C4-2B (cell line): Measurements from ENCODE around the gene ZNF674.
A peak's percentile ranks its signal among the peaks of the same experiment; 100 is the strongest.

Experiments used
- H3K27ac ChIP-seq: fragments of 450-650 bp; 2 replicates; pipeline ENCODE4 v1.5.1; 2017
- ZFX ChIP-seq: fragments of 450-650 bp; IDR thresholded peaks from 2 replicates; pipeline ENCODE4 v1.6.1; 2017
- TF ChIP-seq, protein P1 (sequence below): fragments of 450-650 bp; conservative IDR thresholded peaks from 2 replicates; pipeline ENCODE4 v1.5.1; 2017; ENCODE audit warnings: mild to moderate bottlenecking

The ZNF674 gene

DNA sequence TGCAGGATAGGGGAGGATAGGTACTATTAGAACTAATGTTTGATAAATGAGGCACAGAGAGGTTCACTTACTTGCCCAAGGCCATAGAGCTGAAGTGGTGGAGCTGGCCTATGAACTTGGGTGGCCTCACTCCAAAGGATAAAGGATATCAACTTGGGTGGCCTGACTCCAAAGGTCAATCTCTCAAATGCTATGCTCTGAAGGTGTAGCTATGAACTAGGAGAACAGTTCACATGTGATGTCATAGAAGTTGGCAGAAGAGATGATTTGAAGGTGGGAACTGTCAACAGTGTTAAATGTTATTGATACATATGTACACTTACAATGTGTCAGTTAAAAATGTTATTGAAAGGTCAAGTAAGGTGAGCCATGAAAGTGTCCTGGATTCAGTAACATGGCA is 22.2 kb upstream of the ZNF674 start:
- TF ChIP-seq, protein P1, sequence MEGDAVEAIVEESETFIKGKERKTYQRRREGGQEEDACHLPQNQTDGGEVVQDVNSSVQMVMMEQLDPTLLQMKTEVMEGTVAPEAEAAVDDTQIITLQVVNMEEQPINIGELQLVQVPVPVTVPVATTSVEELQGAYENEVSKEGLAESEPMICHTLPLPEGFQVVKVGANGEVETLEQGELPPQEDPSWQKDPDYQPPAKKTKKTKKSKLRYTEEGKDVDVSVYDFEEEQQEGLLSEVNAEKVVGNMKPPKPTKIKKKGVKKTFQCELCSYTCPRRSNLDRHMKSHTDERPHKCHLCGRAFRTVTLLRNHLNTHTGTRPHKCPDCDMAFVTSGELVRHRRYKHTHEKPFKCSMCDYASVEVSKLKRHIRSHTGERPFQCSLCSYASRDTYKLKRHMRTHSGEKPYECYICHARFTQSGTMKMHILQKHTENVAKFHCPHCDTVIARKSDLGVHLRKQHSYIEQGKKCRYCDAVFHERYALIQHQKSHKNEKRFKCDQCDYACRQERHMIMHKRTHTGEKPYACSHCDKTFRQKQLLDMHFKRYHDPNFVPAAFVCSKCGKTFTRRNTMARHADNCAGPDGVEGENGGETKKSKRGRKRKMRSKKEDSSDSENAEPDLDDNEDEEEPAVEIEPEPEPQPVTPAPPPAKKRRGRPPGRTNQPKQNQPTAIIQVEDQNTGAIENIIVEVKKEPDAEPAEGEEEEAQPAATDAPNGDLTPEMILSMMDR: no peak
- no peak for TF ChIP-seq ZFX
- no peak overlapping the region; the same call in 1 of the 2 replicates for H3K27ac ChIP-seq

DNA sequence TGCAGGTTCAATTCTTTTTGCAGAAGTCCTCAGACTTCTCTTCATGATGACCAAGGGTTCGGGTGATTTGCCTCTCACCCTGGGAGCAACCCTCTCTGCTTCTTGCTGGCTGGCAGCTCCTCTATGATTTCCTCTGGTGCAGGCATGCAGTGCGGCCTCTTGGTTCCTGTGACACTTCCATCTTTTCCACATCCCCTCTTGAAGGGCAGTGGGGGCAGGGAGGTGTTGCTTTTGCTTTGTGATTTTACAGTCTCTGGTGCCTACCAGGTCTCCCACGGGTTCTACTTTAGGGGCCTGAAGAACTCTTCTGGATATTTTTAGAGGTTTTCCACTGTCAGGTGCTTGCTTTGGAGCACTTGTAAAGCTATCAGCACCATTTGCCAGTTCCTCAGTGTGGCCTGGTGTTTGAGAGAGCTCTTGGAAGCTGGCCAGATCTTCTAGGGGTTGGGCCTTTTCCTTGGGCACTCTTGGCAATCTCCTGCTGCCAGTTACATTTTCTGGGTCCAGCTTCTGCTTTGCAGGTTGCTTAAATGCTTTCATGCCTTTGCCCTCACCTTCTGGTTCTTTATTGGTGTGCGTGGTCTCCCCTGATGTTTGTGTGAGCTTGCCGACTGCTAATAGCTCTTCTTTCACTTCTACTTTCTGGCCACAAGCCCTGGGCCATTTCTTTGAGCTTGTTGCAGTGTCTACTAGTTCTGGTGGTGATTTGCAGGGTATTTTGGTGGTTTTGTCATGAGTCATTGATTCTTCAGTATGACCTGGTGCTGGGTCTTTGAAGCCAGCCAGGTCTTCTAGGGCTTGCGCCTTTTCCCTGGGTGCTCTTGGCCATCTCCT is 16.8 kb upstream of the ZNF674 start:
- H3K27ac ChIP-seq: 0 out of 2 replicates have a peak overlapping the region, but pooled peaks have one; percentile 13
- TF ChIP-seq ZFX: no peak
- TF ChIP-seq, protein P1: no peak

DNA sequence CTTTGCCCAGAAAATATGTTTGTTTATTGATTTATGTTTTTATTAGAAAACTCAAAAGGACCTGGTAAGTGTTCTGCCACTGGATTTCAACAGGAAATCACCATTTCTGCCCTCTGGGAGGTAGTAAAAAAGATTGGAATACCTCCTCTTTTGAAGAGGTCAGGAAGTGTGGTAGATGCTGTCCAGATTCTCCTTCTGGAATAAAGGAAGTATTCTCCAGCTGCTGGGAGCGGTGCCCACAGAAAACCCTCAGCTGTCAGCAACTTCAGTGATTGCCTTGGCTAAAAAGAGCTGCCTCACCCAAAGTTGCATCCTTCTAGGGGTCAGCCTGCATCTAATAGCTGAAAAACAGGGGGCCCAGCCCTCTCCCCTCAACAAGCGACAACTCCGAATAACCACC is 13.8 kb upstream of the ZNF674 start:
- H3K27ac ChIP-seq: no peak overlapping the region
- TF ChIP-seq, protein P1: no peak
- no peak for TF ChIP-seq ZFX

DNA sequence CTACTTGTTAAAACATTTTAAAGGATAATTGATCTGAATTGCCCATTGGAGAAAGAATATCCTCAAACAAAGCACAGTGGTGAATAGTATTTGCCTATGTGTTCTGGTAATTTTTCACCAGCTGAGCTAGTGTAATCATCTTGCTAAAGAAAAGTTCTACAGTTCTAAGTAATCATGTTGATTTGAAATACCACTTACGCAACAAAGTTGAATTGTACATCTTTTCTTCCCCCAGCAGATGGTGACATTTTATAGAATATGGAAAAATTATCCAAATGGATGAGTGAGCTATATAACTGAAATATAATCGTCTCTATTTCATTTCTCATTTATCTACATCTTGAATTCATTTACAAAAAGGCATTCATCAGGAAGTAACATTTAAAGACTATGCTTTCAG is 9.7 kb upstream of the ZNF674 start:
- TF ChIP-seq, protein P1: peak; percentile 41
- TF ChIP-seq ZFX: no peak
- no peak overlapping the region for H3K27ac ChIP-seq

DNA sequence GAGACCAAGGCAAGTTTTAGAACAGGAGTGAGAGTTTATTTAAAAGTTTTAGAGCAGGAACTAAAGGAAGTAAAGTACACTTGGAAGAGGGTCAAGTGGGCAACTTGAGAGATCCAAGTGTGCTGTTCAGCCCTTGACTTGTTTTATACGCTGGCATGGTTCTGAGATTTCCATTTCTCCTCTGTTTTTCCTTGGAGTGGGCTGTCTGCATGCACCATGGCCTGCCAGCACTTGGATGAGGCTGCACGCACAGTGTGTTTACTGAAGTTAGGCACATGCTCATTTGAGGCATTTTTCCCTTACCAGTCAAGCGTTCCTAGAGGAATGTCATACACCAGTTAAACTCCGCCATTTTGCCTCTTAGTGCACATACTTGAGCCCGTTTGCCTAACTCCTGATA is 8.7 kb upstream of the ZNF674 start:
- H3K27ac ChIP-seq: no peak overlapping the region
- TF ChIP-seq, protein P1: no peak
- TF ChIP-seq ZFX: no peak

DNA sequence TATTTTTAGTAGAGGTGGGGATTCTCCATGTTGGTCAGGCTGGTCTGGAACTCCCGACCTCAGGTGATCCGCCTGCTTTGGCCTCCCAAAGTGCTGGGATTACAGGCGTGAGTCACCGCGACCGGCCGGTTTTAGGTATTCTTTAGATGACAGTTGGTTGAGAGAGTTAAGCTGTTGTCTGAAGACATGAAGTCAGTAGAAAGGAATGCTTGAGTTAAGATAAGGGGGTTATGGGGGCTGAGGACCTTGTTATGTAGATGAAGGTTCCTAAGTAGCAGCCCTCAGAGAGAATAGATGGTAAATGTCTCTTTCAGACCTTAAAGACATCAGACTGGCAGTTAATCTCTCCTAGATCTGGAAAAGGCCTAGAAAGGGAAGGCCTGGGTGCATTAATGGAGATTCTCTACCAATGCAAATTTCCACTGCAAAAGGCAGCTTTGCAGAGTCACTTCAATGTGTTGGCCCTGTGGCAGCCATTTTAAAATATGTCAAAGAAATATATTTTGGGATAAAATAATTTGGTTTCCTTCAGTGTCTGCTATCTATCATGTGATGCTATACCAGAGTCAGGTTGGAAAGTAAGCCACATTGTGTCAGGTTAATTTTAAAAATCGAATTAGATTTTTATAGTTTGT is 6.4 kb upstream of the ZNF674 start:
- TF ChIP-seq ZFX: no peak
- TF ChIP-seq, protein P1: no peak
- H3K27ac ChIP-seq: no peak overlapping the region

DNA sequence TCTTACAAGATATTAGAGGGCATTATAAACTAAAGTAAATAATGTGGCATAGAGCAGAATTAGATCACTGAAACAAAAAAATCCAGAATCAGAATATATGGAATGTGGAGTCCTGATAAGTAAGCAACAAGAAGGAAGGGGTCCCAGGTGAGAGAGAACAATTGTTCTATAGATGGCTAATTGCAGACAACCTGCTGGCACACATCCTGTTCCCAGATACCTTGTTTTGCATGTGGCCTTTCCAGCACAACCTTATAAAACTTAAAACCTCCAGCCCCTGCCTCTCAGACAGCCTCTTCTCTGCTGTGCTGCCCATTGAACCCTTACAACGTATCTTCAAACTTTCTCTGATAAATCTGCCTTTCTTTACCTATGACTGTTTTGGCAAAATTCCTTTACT is 4.7 kb upstream of the ZNF674 start:
- TF ChIP-seq, protein P1: no peak
- TF ChIP-seq ZFX: no peak

More for the DNA sequence above, 4.7 kb upstream of the ZNF674 start:
- no peak overlapping the region for H3K27ac ChIP-seq
